ENCODE results near the gene EIF4EBP3.
A peak's percentile ranks its signal among the peaks of the same experiment; 100 is the strongest.
"Not testable (repeated sequence)": the region's sequence is repeated elsewhere in the genome, so short reads cannot be mapped to it uniquely, and the experiment has no call there.

EIF4EBP3 gene

DNA sequence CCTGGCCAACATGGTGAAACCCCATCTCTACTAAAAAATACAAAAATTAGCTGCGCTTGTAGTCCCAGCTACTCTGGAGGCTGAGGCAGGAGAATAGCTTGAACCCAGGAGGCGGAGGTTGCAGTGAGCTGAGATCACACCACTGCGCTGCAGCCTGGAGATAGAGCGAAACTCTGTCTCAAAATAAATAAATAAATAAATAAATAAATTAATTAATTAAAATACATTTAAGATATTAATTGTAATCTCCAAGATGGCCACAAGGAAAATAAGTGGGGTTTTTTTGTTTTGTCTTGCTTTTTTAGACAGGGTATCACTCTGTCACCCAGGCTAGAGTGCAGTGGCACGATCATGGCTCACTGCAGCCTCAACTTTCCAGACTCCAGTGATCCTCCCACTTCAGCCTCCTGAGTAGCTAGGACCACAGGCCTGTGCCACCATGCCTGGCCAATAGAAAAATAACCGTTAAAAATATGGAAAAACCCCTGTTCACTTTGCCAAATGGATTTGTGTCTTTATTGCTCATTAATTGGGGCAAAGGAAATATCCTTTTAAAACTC is 31.8 kb downstream of the EIF4EBP3 start:
- H3K27me3 ChIP-seq (replicated peaks); H3K4me3 ChIP-seq (ENCODE audit: low read depth, low read length); H3K27ac ChIP-seq; in situ Hi-C loops (cut with HindIII; ENCODE audit: low pct_ligation_motif_present, low sequenced_read_pairs); DNase-seq; H3K36me3 ChIP-seq (replicated peaks): not testable (repeated sequence)
- TF ChIP-seq CTCF (IDR thresholded peaks at IDR 0.05; ENCODE audit: low read depth, low read length, missing control alignments), result peak; percentile 10

- in situ Hi-C loops (cut with HindIII; ENCODE audit: low pct_ligation_motif_present, low sequenced_read_pairs), result no loop called here
- TF ChIP-seq CTCF (IDR thresholded peaks at IDR 0.05; ENCODE audit: low read depth, low read length, missing control alignments), result no peak
- H3K4me3 ChIP-seq (ENCODE audit: low read depth, low read length), result no peak overlapping the region
- H3K27me3 ChIP-seq (replicated peaks), result no peaks in the 10 kb centered on the region
- H3K36me3 ChIP-seq (replicated peaks), result no peaks in the 10 kb centered on the region
- DNase-seq, result no peak
- H3K27ac ChIP-seq, result no peak overlapping the region
These were observed 40.0 kb downstream of the EIF4EBP3 start for GRCh38 chr5:140587495-140587894.

DNA sequence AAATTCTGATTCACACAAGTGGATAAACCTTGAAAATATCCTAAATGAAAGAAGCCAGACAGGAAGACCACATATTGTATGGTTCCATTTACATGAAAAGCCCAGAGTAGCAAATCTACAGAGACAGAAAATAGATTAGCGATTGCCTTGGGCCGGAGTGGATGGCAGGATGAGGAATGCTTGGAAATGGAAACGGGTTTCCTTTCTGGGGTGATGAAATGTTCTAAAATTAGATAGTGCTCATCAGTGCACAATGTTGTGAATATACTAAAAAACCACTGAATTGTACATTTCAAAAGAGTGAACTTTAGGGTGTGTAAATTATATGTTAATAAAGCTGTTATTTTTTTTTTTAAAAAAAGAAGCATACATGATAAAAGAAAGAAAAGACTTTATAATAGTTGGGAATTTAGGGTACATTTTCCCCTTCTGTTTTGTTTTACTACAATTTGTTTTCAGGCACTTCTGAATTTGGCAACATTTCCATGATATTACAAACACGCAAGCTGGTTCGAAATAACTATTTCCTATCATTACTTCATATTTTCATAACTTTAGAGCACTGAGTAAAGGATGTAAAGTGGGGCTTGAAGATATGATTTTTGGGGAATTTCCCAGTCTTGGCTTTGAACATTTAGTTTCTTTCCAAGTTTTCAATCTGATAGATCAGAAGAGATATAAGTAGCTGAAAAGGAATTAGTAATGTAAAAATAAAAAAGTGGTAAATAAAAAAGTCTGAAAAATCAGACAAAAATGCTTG is 41.0 kb downstream of the EIF4EBP3 start:
- in situ Hi-C loops (cut with HindIII; ENCODE audit: low pct_ligation_motif_present, low sequenced_read_pairs), result no loop called here
- no peak for TF ChIP-seq CTCF (IDR thresholded peaks at IDR 0.05; ENCODE audit: low read depth, low read length, missing control alignments)

GRCh38 chr5:140590861-140591260 is 43.4 kb downstream of the EIF4EBP3 start:
- no peak for TF ChIP-seq CTCF (IDR thresholded peaks at IDR 0.05; ENCODE audit: low read depth, low read length, missing control alignments)
- Histone ChIP-seq H3K4me3 (ENCODE audit: low read depth, low read length) (no peak overlapping the region), H3K36me3 (replicated peaks) (no peaks in the 10 kb centered on the region), H3K27ac (no peak overlapping the region), H3K27me3 (replicated peaks) (no peaks in the 10 kb centered on the region)
- DNase-seq, result no peak
- in situ Hi-C loops (cut with HindIII; ENCODE audit: low pct_ligation_motif_present, low sequenced_read_pairs), result no loop called here

More for the DNA sequence above, 41.0 kb downstream of the EIF4EBP3 start:
- H3K4me3 ChIP-seq (ENCODE audit: low read depth, low read length), result no peak overlapping the region
- no peaks in the 10 kb centered on the region for H3K27me3 ChIP-seq (replicated peaks)
- H3K27ac ChIP-seq, result no peak overlapping the region
- no peaks in the 10 kb centered on the region for H3K36me3 ChIP-seq (replicated peaks)
- DNase-seq, result no peak

DNA sequence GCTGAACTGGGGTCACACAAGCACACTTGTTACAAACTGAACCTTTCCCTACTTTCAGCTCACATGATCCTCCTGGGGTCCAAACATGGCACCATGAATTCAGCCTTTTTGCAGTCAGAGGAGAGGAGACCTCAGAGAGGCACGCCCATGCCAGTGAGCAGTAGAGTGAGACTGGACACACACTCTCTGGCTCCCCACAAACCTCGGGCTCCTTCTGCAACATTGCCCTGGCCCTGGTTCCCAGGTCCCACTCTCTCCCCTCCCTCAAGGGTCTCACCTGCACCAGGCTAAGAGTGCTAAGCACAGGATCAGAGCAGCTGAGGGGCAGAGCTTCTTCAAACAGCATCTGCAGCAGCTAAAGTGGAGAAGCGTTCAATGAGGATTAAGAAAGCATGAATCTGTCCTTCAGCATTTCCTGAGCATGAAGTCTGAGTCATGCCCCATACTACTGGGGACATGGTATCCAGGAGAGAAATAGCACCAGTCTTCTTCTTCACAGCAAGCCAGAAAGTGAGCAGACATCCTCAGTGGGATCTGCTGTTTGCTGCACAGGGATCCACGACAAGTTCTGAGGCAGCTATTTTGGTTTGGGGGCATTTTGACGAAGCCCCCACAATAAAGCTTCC is 44.4 kb downstream of the EIF4EBP3 start:
- in situ Hi-C loops (cut with HindIII; ENCODE audit: low pct_ligation_motif_present, low sequenced_read_pairs), result no loop called here
- Histone ChIP-seq H3K36me3 (replicated peaks) (no peaks in the 10 kb centered on the region), H3K27me3 (replicated peaks) (no peaks in the 10 kb centered on the region), H3K4me3 (ENCODE audit: low read depth, low read length) (no peak overlapping the region), H3K27ac (no peak overlapping the region)
- TF ChIP-seq CTCF (IDR thresholded peaks at IDR 0.05; ENCODE audit: low read depth, low read length, missing control alignments), result no peak
- DNase-seq, result peak; percentile 60

DNA sequence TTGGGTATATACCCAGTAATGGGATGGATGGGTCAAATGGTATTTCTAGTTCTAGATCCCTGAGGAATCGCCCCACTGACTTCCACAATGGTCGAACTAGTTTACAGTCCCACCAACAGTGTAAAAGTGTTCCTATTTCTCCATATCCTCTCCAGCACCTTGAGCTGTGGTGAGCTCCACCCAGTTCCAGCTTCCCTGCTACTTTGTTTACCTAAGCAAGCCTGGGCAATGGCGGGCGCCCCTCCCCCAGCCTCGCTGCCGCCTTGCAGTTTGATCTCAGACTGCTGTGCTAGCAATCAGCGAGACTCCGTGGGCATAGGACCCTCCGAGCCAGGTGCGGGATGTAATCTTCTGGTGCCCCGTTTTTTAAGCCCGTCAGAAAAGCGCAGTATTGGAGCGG is 45.6 kb downstream of the EIF4EBP3 start:
- in situ Hi-C loops (cut with HindIII; ENCODE audit: low pct_ligation_motif_present, low sequenced_read_pairs); H3K27me3 ChIP-seq (replicated peaks); H3K36me3 ChIP-seq (replicated peaks); H3K4me3 ChIP-seq (ENCODE audit: low read depth, low read length); H3K27ac ChIP-seq; DNase-seq: not testable (repeated sequence)

Data from brain microvascular endothelial cell (primary cell).